Activated CD8-positive, alpha-beta memory T cell treated with anti-CD3 and anti-CD28 coated beads, Interleukin-2, amount 10 ng/mL, durations not matched to agents 7 days and 5 days (primary cell): ENCODE data around the gene NAMPT. TPM values are rescaled to one million over a fixed set of nuclear protein-coding genes. Genes with fewer than 3 reads are reported as not detected.
"Not testable (repeated sequence)": the region's sequence is repeated elsewhere in the genome, so short reads cannot be mapped to it uniquely, and the experiment has no call there.

Source experiments
- ATAC-seq: fragments of 150-1000 bp; cut with Tn5 transposase; one replicate; pipeline ENCODE4 v1.10.0; 2021; ENCODE audit warnings: moderate library complexity
- CTCF ChIA-PET: fragments of 350-600 bp; sonication (Branson Sonifier 250); formaldehyde crosslinking; loops from one replicate; lab custom pipeline; 2021; ENCODE audit warnings: antibody characterized with exemption; lab: Charles Lee
- DNase-seq: peaks from one replicate; pipeline ENCODE4 v3.0.0-alpha.2; 2020
- H3K27ac Mint-ChIP-seq: one replicate; pipeline ENCODE4 v1.8.0; 2021; ENCODE audit warnings: mild to moderate bottlenecking, mixed read lengths
- H3K27me3 Mint-ChIP-seq: one replicate; pipeline ENCODE4 v1.8.0; 2021; ENCODE audit warnings: mixed read lengths
- H3K36me3 Mint-ChIP-seq: one replicate; pipeline ENCODE4 v1.8.0; 2021; ENCODE audit warnings: mild to moderate bottlenecking, mixed read lengths
- H3K4me1 Mint-ChIP-seq: one replicate; pipeline ENCODE4 v1.8.0; 2021; ENCODE audit warnings: mixed read lengths
- H3K4me3 Mint-ChIP-seq: one replicate; pipeline ENCODE4 v1.8.0; 2021; ENCODE audit warnings: mild to moderate bottlenecking, moderate library complexity, mixed read lengths
- H3K9me3 Mint-ChIP-seq: one replicate; pipeline ENCODE4 v1.8.0; 2022; ENCODE audit warnings: low read depth, mixed read lengths
- total RNA-seq, 2 experiments: library from RNA; stranded (reverse); gene quantifications; one replicate each; pipeline ENCODE4 v1.2.3, GENCODE V29; 2021

NAMPT gene
- total RNA-seq, 2 experiments from 2014 or later, result 89.7 to 188 TPM

DNA sequence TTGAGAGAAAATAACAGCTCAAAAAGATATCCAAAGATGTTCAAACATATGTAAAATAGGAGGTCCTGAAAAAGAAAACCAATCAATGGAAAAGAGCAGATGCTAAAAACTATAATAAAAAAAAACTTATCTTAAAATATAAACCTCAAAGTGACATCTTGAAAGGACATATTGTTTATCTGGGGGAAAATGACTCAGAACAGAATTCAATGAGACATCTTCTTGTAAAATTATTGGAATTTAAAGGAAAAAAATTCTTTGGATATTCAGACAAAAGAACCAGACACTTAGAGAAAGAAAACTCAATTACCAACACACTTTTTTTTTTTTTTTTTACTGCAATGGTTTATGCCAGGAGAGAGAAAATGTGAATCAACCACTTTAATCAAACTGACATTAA lies 58.9 kb downstream of the NAMPT start:
- H3K9me3 Mint-ChIP-seq, result no peaks in the 10 kb centered on the region
- H3K4me3 Mint-ChIP-seq, result no peak overlapping the region
- peaks cover 2% of the 10 kb centered on the region for H3K36me3 Mint-ChIP-seq
- no peak overlapping the region for H3K27ac Mint-ChIP-seq
- CTCF ChIA-PET, result interaction anchor here (0.6 to 1.7 kb wide), 2 partner anchors 49 to 869 kb away, joined by 3 to 5 read pairs; no protein-coding TSS in a partner anchor
- no peak for ATAC-seq
- H3K27me3 Mint-ChIP-seq, result peaks cover 32% of the 10 kb centered on the region
- no peak for DNase-seq
- H3K4me1 Mint-ChIP-seq, result peaks cover 22% of the 10 kb centered on the region

DNA sequence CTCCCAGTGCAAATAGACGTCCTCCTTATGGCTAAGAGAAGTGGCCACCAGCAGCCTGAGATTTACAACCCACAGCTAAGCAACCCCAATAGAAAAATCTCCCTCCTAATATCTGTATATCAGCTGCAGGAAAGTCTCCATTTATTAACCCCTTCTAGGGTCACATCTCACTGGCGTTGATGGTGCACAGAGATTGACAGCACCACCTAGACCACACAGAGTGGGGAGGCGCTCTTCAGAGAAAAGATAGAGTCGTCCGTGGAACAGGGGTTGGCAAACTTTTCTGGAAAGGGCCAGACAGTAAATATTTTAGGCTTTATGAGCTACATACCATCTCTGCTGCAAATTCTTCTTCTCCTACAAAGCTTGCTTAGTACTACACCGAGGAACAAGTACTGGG lies 60.0 kb downstream of the NAMPT start:
- ATAC-seq (no peak), DNase-seq (no peak)
- peaks cover 30% of the 10 kb centered on the region for H3K27me3 Mint-ChIP-seq
- H3K9me3 Mint-ChIP-seq, result no peaks in the 10 kb centered on the region
- H3K27ac Mint-ChIP-seq, result no peak overlapping the region
- peaks cover 28% of the 10 kb centered on the region for H3K4me1 Mint-ChIP-seq
- CTCF ChIA-PET, result interaction anchor here (0.8 to 1.7 kb wide), 3 partner anchors 48 to 122 kb away, joined by 3 to 5 read pairs (median 3); no protein-coding TSS in a partner anchor
- H3K36me3 Mint-ChIP-seq, result peaks cover 2% of the 10 kb centered on the region
- no peak overlapping the region for H3K4me3 Mint-ChIP-seq

GRCh38 chr7:106223156-106223555 lies 61.6 kb downstream of the NAMPT start:
- H3K4me3 Mint-ChIP-seq, result no peak overlapping the region

GRCh38 chr7:106222545-106222944 lies 62.2 kb downstream of the NAMPT start:
- Mint-ChIP-seq H3K4me1 (peaks cover 27% of the 10 kb centered on the region), H3K36me3 (peaks cover 2% of the 10 kb centered on the region), H3K27ac (peak overlapping the region; percentile 4), H3K4me3 (no peak overlapping the region), H3K27me3 (peaks cover 23% of the 10 kb centered on the region), H3K9me3 (no peaks in the 10 kb centered on the region)
- ATAC-seq (peak; percentile 45), DNase-seq (peak; percentile 45)
- CTCF ChIA-PET, result interaction anchor here (1.2 kb wide), 1 partner anchor 46 kb away, joined by 5 read pairs; no protein-coding TSS in a partner anchor

More at GRCh38 chr7:106223156-106223555, 61.6 kb downstream of the NAMPT start:
- Mint-ChIP-seq H3K9me3 (no peaks in the 10 kb centered on the region), H3K36me3 (peaks cover 2% of the 10 kb centered on the region), H3K27ac (no peak overlapping the region), H3K27me3 (peaks cover 24% of the 10 kb centered on the region), H3K4me1 (peaks cover 28% of the 10 kb centered on the region)
- ATAC-seq (no peak), DNase-seq (no peak)
- CTCF ChIA-PET, result no interaction called here

GRCh38 chr7:106220307-106220706 lies 64.5 kb downstream of the NAMPT start:
- peaks cover 4% of the 10 kb centered on the region for H3K36me3 Mint-ChIP-seq
- no peak for DNase-seq

GRCh38 chr7:106219170-106219569 lies 65.6 kb downstream of the NAMPT start:
- Mint-ChIP-seq H3K4me3 (no peak overlapping the region), H3K9me3 (no peaks in the 10 kb centered on the region), H3K4me1 (peaks cover 26% of the 10 kb centered on the region), H3K36me3 (peaks cover 4% of the 10 kb centered on the region), H3K27ac (no peak overlapping the region), H3K27me3 (peaks cover 25% of the 10 kb centered on the region)
- CTCF ChIA-PET, result no interaction called here
- DNase-seq (no peak), ATAC-seq (no peak)

More at GRCh38 chr7:106220307-106220706, 64.5 kb downstream of the NAMPT start:
- H3K4me1 Mint-ChIP-seq, result peaks cover 26% of the 10 kb centered on the region
- peaks cover 28% of the 10 kb centered on the region for H3K27me3 Mint-ChIP-seq
- no peak overlapping the region for H3K4me3 Mint-ChIP-seq
- no peak for ATAC-seq
- no peak overlapping the region for H3K27ac Mint-ChIP-seq
- no peaks in the 10 kb centered on the region for H3K9me3 Mint-ChIP-seq
- CTCF ChIA-PET, result no interaction called here

- H3K9me3 Mint-ChIP-seq, result no peaks in the 10 kb centered on the region
- ATAC-seq (no peak), DNase-seq (no peak)
- peaks cover 26% of the 10 kb centered on the region for H3K4me1 Mint-ChIP-seq
- CTCF ChIA-PET, result interaction anchor here (0.9 kb wide), 1 partner anchor 244 kb away, joined by 3 read pairs; no protein-coding TSS in a partner anchor
- peaks cover 4% of the 10 kb centered on the region for H3K36me3 Mint-ChIP-seq
- no peak overlapping the region for H3K4me3 Mint-ChIP-seq
- no peak overlapping the region for H3K27ac Mint-ChIP-seq
- H3K27me3 Mint-ChIP-seq, result peaks cover 31% of the 10 kb centered on the region
Observed at GRCh38 chr7:106218546-106218945, 66.2 kb downstream of the NAMPT start.

- CTCF ChIA-PET, result interaction anchor here (0.7 kb wide), 1 partner anchor 326 kb away, joined by 3 read pairs; no protein-coding TSS in a partner anchor
Observed at GRCh38 chr7:106216923-106217542, 67.8 kb downstream of the NAMPT start.

DNA sequence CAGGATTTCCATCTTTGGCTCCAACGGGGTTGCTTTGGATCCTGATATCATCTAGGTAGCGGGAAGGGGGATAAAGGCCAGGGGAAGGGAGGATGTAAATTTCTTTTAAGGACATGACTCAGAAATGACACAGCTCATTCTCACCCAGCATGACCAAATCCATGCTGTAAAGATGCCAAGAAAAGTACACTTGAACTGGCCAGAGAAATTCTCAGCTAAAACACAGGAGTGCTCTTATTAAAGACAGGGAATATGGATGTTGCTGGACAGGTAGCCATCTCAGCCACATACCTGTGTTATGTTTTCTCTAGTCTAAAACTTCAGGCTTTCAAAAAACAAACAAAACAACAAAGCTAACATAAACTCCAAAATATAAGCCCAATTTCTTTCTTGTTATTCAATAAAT lies 68.3 kb downstream of the NAMPT start:
- CTCF ChIA-PET, result interaction anchor here (0.7 kb wide), 1 partner anchor 326 kb away, joined by 3 read pairs; no protein-coding TSS in a partner anchor
- Mint-ChIP-seq H3K4me3 (no peak overlapping the region), H3K9me3 (no peaks in the 10 kb centered on the region), H3K27ac (no peak overlapping the region), H3K4me1 (peaks cover 8% of the 10 kb centered on the region), H3K27me3 (peaks cover 49% of the 10 kb centered on the region), H3K36me3 (peaks cover 4% of the 10 kb centered on the region)
- ATAC-seq (no peak), DNase-seq (no peak)

More at GRCh38 chr7:106216923-106217542, 67.8 kb downstream of the NAMPT start:
- no peaks in the 10 kb centered on the region for H3K9me3 Mint-ChIP-seq
- no peak overlapping the region for H3K4me3 Mint-ChIP-seq
- H3K27me3 Mint-ChIP-seq, result peaks cover 44% of the 10 kb centered on the region
- peaks cover 11% of the 10 kb centered on the region for H3K4me1 Mint-ChIP-seq
- ATAC-seq, result no peak
- no peak overlapping the region for H3K27ac Mint-ChIP-seq
- H3K36me3 Mint-ChIP-seq, result peaks cover 4% of the 10 kb centered on the region
- no peak for DNase-seq

- H3K9me3 Mint-ChIP-seq, result no peaks in the 10 kb centered on the region
- CTCF ChIA-PET, result no interaction called here
Observed at GRCh38 chr7:106215868-106216516, 68.8 kb downstream of the NAMPT start.

GRCh38 chr7:106208944-106209343 lies 75.8 kb downstream of the NAMPT start:
- not testable (repeated sequence) for H3K4me3 Mint-ChIP-seq

More at GRCh38 chr7:106215868-106216516, 68.8 kb downstream of the NAMPT start:
- H3K36me3 Mint-ChIP-seq, result peaks cover 4% of the 10 kb centered on the region
- peaks cover 50% of the 10 kb centered on the region for H3K27me3 Mint-ChIP-seq
- H3K4me3 Mint-ChIP-seq, result no peak overlapping the region
- ATAC-seq (no peak), DNase-seq (no peak)
- H3K27ac Mint-ChIP-seq, result no peak overlapping the region
- peaks cover 6% of the 10 kb centered on the region for H3K4me1 Mint-ChIP-seq

GRCh38 chr7:106206826-106207541 lies 77.8 kb downstream of the NAMPT start:
- H3K4me3 Mint-ChIP-seq, result no peak overlapping the region
- peaks cover 4% of the 10 kb centered on the region for H3K36me3 Mint-ChIP-seq
- H3K4me1 Mint-ChIP-seq, result peaks cover 3% of the 10 kb centered on the region
- H3K27me3 Mint-ChIP-seq, result peaks cover 38% of the 10 kb centered on the region
- CTCF ChIA-PET, result no interaction called here
- peaks cover 5% of the 10 kb centered on the region for H3K9me3 Mint-ChIP-seq
- H3K27ac Mint-ChIP-seq, result no peak overlapping the region
- no peak for DNase-seq
- ATAC-seq, result no peak

More at GRCh38 chr7:106208944-106209343, 75.8 kb downstream of the NAMPT start:
- DNase-seq, H3K4me1 Mint-ChIP-seq, H3K36me3 Mint-ChIP-seq, H3K27ac Mint-ChIP-seq, CTCF ChIA-PET, H3K9me3 Mint-ChIP-seq, ATAC-seq: not testable (repeated sequence)
- H3K27me3 Mint-ChIP-seq, result peaks cover 50% of the 10 kb centered on the region

GRCh38 chr7:106205621-106206222 lies 79.1 kb downstream of the NAMPT start:
- CTCF ChIA-PET, result interaction anchor here (1.0 kb wide), 1 partner anchor 30 kb away, joined by 3 read pairs; no protein-coding TSS in a partner anchor
- H3K4me3 Mint-ChIP-seq, result no peak overlapping the region
- peaks cover 5% of the 10 kb centered on the region for H3K9me3 Mint-ChIP-seq
- no peak for DNase-seq
- H3K36me3 Mint-ChIP-seq, result peaks cover 4% of the 10 kb centered on the region
- ATAC-seq, result no peak
- H3K27ac Mint-ChIP-seq, result no peak overlapping the region
- peaks cover 3% of the 10 kb centered on the region for H3K4me1 Mint-ChIP-seq
- H3K27me3 Mint-ChIP-seq, result peaks cover 41% of the 10 kb centered on the region
